ENCODE results near the gene SCNN1A.

DNA sequence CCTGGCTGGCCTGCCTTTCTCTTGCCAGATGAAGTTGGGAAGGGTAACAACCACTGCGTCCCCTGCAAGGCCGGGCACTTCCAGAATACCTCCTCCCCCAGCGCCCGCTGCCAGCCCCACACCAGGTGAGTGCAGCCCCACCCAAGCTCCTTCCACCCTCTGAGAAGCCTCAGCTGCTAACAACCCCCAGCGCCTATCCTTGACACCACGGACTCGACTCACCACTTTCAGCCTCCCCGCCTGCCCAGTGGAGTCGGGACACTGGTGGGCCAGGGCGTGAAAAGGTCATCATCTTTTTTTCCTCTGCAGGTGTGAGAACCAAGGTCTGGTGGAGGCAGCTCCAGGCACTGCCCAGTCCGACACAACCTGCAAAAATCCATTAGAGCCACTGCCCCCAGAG, 10.7 kb upstream of the SCNN1A start:
- TF ChIP-seq EZH2 (IDR thresholded peaks at IDR 0.05; ENCODE audit: borderline replicate concordance, low read length) = no peak
- TF ChIP-seq, protein P1, sequence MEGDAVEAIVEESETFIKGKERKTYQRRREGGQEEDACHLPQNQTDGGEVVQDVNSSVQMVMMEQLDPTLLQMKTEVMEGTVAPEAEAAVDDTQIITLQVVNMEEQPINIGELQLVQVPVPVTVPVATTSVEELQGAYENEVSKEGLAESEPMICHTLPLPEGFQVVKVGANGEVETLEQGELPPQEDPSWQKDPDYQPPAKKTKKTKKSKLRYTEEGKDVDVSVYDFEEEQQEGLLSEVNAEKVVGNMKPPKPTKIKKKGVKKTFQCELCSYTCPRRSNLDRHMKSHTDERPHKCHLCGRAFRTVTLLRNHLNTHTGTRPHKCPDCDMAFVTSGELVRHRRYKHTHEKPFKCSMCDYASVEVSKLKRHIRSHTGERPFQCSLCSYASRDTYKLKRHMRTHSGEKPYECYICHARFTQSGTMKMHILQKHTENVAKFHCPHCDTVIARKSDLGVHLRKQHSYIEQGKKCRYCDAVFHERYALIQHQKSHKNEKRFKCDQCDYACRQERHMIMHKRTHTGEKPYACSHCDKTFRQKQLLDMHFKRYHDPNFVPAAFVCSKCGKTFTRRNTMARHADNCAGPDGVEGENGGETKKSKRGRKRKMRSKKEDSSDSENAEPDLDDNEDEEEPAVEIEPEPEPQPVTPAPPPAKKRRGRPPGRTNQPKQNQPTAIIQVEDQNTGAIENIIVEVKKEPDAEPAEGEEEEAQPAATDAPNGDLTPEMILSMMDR (IDR thresholded peaks at IDR 0.05; ENCODE audit: low read length) = no peak

Data from OCI-LY1 (cell line).